OCI-LY3 (cell line): ENCODE data around the gene ST8SIA4.
A peak's percentile ranks its signal among the peaks of the same experiment; 100 is the strongest.

Source experiments
- H2AFZ ChIP-seq: fragments of 200-600, 300-600 bp; shearing (Covaris generic); 2 replicates; pipeline ENCODE4 v1.6.0; 2014; ENCODE audit warnings: antibody characterized with exemption, low read depth, low read length
- H3K27ac ChIP-seq: fragments of 200-600, 300-600 bp; sonication (generic); 2 replicates; pipeline ENCODE4 v1.5.1; 2014; ENCODE audit warnings: mild to moderate bottlenecking, low read length, moderate library complexity, mixed read lengths
- H3K27me3 ChIP-seq: fragments of 200-600, 300-600 bp; sonication (generic); 2 replicates; pipeline ENCODE4 v1.6.1; 2014; ENCODE audit warnings: low read depth, low read length, mixed read lengths
- H3K36me3 ChIP-seq: fragments of 200-600, 300-600 bp; sonication (generic); replicated peaks from 2 replicates; pipeline ENCODE3; 2014; ENCODE audit warnings: low read depth, low read length, mixed read lengths
- H3K4me1 ChIP-seq: fragments of 300-600, 200-600 bp; sonication (generic); 2 replicates; pipeline ENCODE4 v1.6.1; 2014; ENCODE audit warnings: low read length, mixed read lengths
- H3K4me2 ChIP-seq: fragments of 200-600, 300-600 bp; sonication (generic); 2 replicates; pipeline ENCODE4 v1.6.1; 2014; ENCODE audit warnings: low read length, mixed read lengths
- H3K4me3 ChIP-seq: fragments of 300-600, 200-600 bp; sonication (generic); 2 replicates; pipeline ENCODE4 v1.5.1; 2014; ENCODE audit warnings: antibody characterized with exemption, mild to moderate bottlenecking, low read length, moderate library complexity
- H3K79me2 ChIP-seq: fragments of 300-600, 200-600 bp; shearing (Covaris generic); 2 replicates; pipeline ENCODE4 v1.6.1; 2014; ENCODE audit warnings: mild to moderate bottlenecking, low read length, mixed read lengths
- H3K9ac ChIP-seq: fragments of 300-600, 200-600 bp; shearing (Covaris generic); 2 replicates; pipeline ENCODE4 v1.6.0; 2014; ENCODE audit warnings: mild to moderate bottlenecking, low read length, moderate library complexity
- H3K9me3 ChIP-seq: fragments of 200-600, 300-600 bp; shearing (Covaris generic); 2 replicates; pipeline ENCODE4 v1.6.1; 2014; ENCODE audit warnings: low read length, mixed read lengths; ENCODE audit not compliant: insufficient read depth
- H4K20me1 ChIP-seq: fragments of 200-600, 300-600 bp; sonication (generic); 2 replicates; pipeline ENCODE4 v1.6.1; 2016; ENCODE audit warnings: low read length, mixed read lengths; ENCODE audit not compliant: insufficient read depth
- CTCF ChIP-seq: fragments of 200-600, 300-600 bp; sonication (generic); IDR thresholded peaks from 2 replicates; pipeline ENCODE4 v1.5.1; 2014; ENCODE audit warnings: antibody characterized with exemption, low read length, low read depth
- EZH2phosphoT487 ChIP-seq: fragments of 200-600 bp; shearing (Covaris generic); IDR thresholded peaks from 2 replicates; pipeline ENCODE4 v1.6.1; 2018; ENCODE audit warnings: antibody characterized with exemption, mixed run types, low read depth

Gene ST8SIA4

DNA sequence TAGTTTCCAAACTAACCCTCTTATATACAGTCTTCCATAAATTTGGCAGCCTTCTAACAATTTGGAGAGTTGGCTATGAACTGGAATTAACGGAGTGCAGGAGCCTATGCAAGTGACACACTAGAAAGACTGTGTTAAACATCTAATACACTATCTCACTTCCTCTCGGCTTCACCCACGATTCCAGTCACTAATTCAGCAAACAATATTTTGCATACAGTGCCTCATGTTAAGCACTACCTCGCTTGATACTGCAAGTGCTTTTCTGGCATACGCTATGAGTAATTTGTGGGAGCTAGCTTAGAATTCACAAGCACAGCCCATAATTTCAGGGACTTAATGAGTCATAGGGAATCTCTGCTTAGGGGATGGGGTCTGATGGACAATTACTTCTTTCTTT is 102.5 kb downstream of the ST8SIA4 start:
- Histone ChIP-seq H3K27me3 (no peaks in the 10 kb centered on the region), H3K4me3 (0 out of 2 replicates have a peak overlapping the region, but pooled peaks have one; percentile 5), H3K27ac (no peak overlapping the region), H3K4me2 (peak overlapping the region; percentile 38), H3K36me3 (peaks cover 20% of the 10 kb centered on the region), H3K79me2 (no peaks in the 10 kb centered on the region), H3K9ac (no peak overlapping the region), H4K20me1 (no peaks in the 10 kb centered on the region), H3K9me3 (peaks cover 11% of the 10 kb centered on the region), H2AFZ (no peak overlapping the region), H3K4me1 (peaks cover 15% of the 10 kb centered on the region)
- TF ChIP-seq CTCF (no peak), EZH2phosphoT487 (no peak)

DNA sequence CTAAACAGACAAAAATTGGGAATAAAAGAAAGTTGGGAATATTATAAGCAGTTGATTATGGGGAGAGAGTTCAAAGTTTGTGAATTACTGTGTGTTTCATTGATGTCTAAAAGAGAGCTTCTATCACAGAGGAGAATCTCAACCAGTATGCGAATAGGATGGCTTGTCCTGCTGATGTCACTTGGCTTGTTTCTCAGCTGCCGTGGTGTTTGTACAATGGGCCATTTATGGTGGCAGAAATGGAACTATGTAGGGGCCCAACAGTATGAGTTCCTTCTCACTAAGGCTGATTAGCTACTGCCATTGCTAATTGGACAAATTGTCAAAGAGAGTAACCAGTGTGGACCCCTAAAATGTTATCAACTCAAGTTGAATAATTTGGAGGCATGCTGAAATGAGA is 103.9 kb downstream of the ST8SIA4 start:
- H3K9me3 ChIP-seq: peaks cover 11% of the 10 kb centered on the region
- no peak overlapping the region for H2AFZ ChIP-seq
- no peaks in the 10 kb centered on the region for H3K27me3 ChIP-seq
- TF ChIP-seq CTCF (no peak), EZH2phosphoT487 (no peak)
- no peak overlapping the region for H3K4me2 ChIP-seq
- peaks cover 17% of the 10 kb centered on the region for H3K36me3 ChIP-seq
- peaks cover 15% of the 10 kb centered on the region for H3K4me1 ChIP-seq
- no peaks in the 10 kb centered on the region for H3K79me2 ChIP-seq
- H3K4me3 ChIP-seq: no peak overlapping the region
- H4K20me1 ChIP-seq: no peaks in the 10 kb centered on the region
- H3K27ac ChIP-seq: no peak overlapping the region
- no peak overlapping the region for H3K9ac ChIP-seq

DNA sequence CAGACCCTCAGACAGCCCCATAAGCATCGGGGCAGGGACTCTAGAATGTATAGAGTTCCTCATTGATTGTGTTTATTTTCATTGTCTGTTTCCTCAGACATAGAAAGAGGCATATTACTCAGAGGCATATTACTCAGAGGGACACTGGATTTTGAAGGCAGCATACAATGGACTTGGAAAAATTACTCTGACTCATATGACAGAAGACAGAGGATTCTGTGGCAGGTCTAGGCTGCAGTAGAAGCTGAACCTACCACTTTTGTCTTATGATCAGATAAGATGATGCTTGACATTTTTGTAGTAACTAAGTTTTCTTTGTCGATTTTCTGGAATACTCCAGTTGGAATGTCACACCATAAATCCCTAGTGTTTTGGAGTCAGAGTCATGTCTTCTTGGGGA is 105.2 kb downstream of the ST8SIA4 start:
- Histone ChIP-seq H3K4me2 (no peak overlapping the region), H4K20me1 (no peaks in the 10 kb centered on the region), H3K9ac (no peak overlapping the region), H3K4me3 (no peak overlapping the region), H3K79me2 (no peaks in the 10 kb centered on the region), H3K36me3 (peaks cover 16% of the 10 kb centered on the region), H3K27me3 (no peaks in the 10 kb centered on the region), H3K9me3 (peaks cover 11% of the 10 kb centered on the region), H2AFZ (no peak overlapping the region), H3K27ac (no peak overlapping the region), H3K4me1 (peaks cover 15% of the 10 kb centered on the region)
- TF ChIP-seq EZH2phosphoT487: no peak
- no peak for TF ChIP-seq CTCF

DNA sequence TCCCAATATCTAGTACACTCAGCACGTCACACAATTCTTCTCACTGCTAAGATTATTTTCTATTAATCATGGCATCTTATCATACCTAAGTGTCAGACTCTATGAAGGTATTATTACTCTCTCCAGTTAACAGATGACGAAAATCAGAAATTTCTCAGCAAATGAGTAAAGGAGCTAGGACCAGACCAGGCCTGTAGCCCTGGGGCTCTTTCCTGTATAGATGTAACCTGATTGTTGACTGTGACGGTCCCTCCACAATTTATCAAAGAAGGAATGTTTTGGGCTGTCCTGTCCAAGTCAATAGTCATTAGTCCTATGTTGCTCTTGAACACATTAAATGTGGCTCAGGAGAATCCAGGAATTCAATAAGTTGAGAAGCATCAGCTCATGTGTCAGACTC is 106.2 kb downstream of the ST8SIA4 start:
- no peaks in the 10 kb centered on the region for H4K20me1 ChIP-seq
- H3K79me2 ChIP-seq: no peaks in the 10 kb centered on the region
- no peak overlapping the region for H3K9ac ChIP-seq
- H3K4me3 ChIP-seq: no peak overlapping the region
- no peak overlapping the region for H3K27ac ChIP-seq
- TF ChIP-seq EZH2phosphoT487: no peak
- no peak for TF ChIP-seq CTCF
- no peak overlapping the region for H3K4me2 ChIP-seq
- no peaks in the 10 kb centered on the region for H3K27me3 ChIP-seq
- no peak overlapping the region for H2AFZ ChIP-seq
- H3K36me3 ChIP-seq: peaks cover 6% of the 10 kb centered on the region
- H3K9me3 ChIP-seq: peaks cover 3% of the 10 kb centered on the region; the same call in 1 of the 2 replicates
- peaks cover 18% of the 10 kb centered on the region for H3K4me1 ChIP-seq
